K562 (cell line): ENCODE data around the gene FAM200A. TPM values are rescaled to one million over a fixed set of nuclear protein-coding genes. Genes with fewer than 3 reads are reported as not detected.

ENCODE experiments used
- ATF1 ChIP-seq, 2 experiments: fragments of 450-650 bp in 1 of 2; IDR thresholded peaks; 2 replicates each; pipeline ENCODE4 v1.6.1; 2016; ENCODE audit warnings: missing compliant biosample characterization in 1 of 2, missing genetic modification characterization in 1 of 2
- ATF3 ChIP-seq, 2 experiments: fragments of 450-650 bp in 1 of 2; sonication (generic) in 1 of 2; formaldehyde crosslinking in 1 of 2; IDR thresholded peaks in 1 of 2; conservative IDR thresholded peaks in 1 of 2; 2 replicates each; pipeline versions ENCODE4 v1.6.1 to v1.8.1; 2016 to 2023; ENCODE audit warnings: mild to moderate bottlenecking in 2 of 2, moderate library complexity in 2 of 2, inconsistent platforms in 1 of 2, missing genetic modification reagents in 1 of 2
- CBX2 ChIP-seq: fragments of 200-600 bp; sonication (generic); IDR thresholded peaks from one replicate; pipeline ENCODE4 v1.6.1; 2012; ENCODE audit warnings: mild to moderate bottlenecking, low read length, inconsistent platforms; ENCODE audit not compliant: insufficient read depth, poor library complexity, severe bottlenecking
- CTCFL ChIP-seq: IDR thresholded peaks from 2 replicates; pipeline ENCODE4 v1.6.1; 2011; ENCODE audit warnings: borderline replicate concordance, low read depth, mild to moderate bottlenecking, moderate library complexity, low read length; ENCODE audit not compliant: insufficient read depth, poor library complexity, severe bottlenecking
- HCFC1 ChIP-seq: IDR thresholded peaks from 2 replicates; pipeline ENCODE4 v1.6.1; 2012; ENCODE audit warnings: low read depth, low read length, improper control_type of control experiment
- HDAC1 ChIP-seq, 2 experiments: fragments of 450-650 bp; IDR thresholded peaks; 2 replicates each; pipeline ENCODE4 v1.6.1; 2016 to 2017; ENCODE audit warnings: inconsistent platforms in 1 of 2, mild to moderate bottlenecking in 1 of 2, moderate library complexity in 1 of 2
- MLLT1 ChIP-seq, 2 experiments: fragments of 450-650 bp; IDR thresholded peaks; 2 replicates each; pipeline ENCODE4 v1.6.1; 2016
- NFE2 ChIP-seq: IDR thresholded peaks from 2 replicates; pipeline ENCODE4 v1.6.1; 2014; ENCODE audit warnings: antibody characterized with exemption, low read depth
- NR2C1 ChIP-seq, 2 experiments: fragments of 450-650 bp; IDR thresholded peaks; 2 replicates each; pipeline ENCODE4 v1.6.1; 2017; ENCODE audit warnings: mild to moderate bottlenecking in 2 of 2, antibody characterized with exemption in 1 of 2, inconsistent platforms in 1 of 2, missing compliant biosample characterization in 1 of 2, missing genetic modification characterization in 1 of 2
- SMARCA4 ChIP-seq: fragments of 450-650 bp; IDR thresholded peaks from 2 replicates; pipeline ENCODE4 v1.6.1; 2016
- TEAD4 ChIP-seq, 2 experiments: sonication (generic) in 1 of 2; formaldehyde crosslinking in 1 of 2; IDR thresholded peaks; 2 replicates each; pipeline versions ENCODE4 v1.6.1 to v1.8.0; 2012 to 2022; ENCODE audit warnings: borderline replicate concordance in 1 of 2, inconsistent platforms in 1 of 2, low read length in 1 of 2, mild to moderate bottlenecking in 1 of 2, missing genetic modification reagents in 1 of 2
- TSC22D4 ChIP-seq: fragments of 450-650 bp; IDR thresholded peaks from 2 replicates; pipeline ENCODE4 v1.6.1; 2016; ENCODE audit warnings: missing genetic modification characterization, missing biosample characterization, control low read depth
- UBTF ChIP-seq, 2 experiments: IDR thresholded peaks; 2 replicates each; pipeline ENCODE4 v1.6.1; 2012; ENCODE audit warnings: improper control_type of control experiment in 2 of 2, low read depth in 2 of 2, low read length in 2 of 2, borderline replicate concordance in 1 of 2
- ZNF124 ChIP-seq: sonication (generic); formaldehyde crosslinking; IDR thresholded peaks from 2 replicates; pipeline ENCODE4 v1.8.1; 2022; ENCODE audit warnings: missing genetic modification reagents
- ZNF511 ChIP-seq: sonication (generic); formaldehyde crosslinking; IDR thresholded peaks from 2 replicates; pipeline ENCODE4 v1.8.0; 2022; ENCODE audit warnings: mild to moderate bottlenecking, missing genetic modification reagents
- ZNF583 ChIP-seq: fragments of 250-450 bp; sonication (Bioruptor Pico); IDR thresholded peaks from 2 replicates; pipeline ENCODE4 v1.4.0; 2020
- ZNF766 ChIP-seq: fragments of 200-800 bp; sonication (Bioruptor generic); conservative IDR thresholded peaks from 2 replicates; pipeline ENCODE4 v1.6.1; 2016; ENCODE audit warnings: missing genetic modification characterization, missing compliant biosample characterization
- ZNF79 ChIP-seq: fragments of 250-450 bp; sonication (Bioruptor Pico); IDR thresholded peaks from 2 replicates; pipeline ENCODE4 v1.4.0; 2020; ENCODE audit warnings: low read depth, mild to moderate bottlenecking, moderate library complexity
- polyA plus RNA-seq, 8 experiments: library from polyadenylated mRNA; depleted of rRNA in 4 of 8; stranded (reverse) in 5 of 8; unstranded in 3 of 8; fragments of >200 nt; fragmentation: Nextera tagmentation in 2 of 8; fragmentation: Illumina TruSeq in 1 of 8; extraction: Ambion mirVana in 2 of 8; extraction: Trizol in 1 of 8; gene quantifications; 2 replicates each; pipeline versions ENCODE4 v1.2.1 to v1.2.3, GENCODE V29; 2011 to 2014; ENCODE audit warnings: inconsistent platforms in 1 of 8, missing spikeins in 1 of 8
- total RNA-seq, 7 experiments: library from RNA; depleted of rRNA in 6 of 7; stranded (reverse); fragments of >200 nt in 6 of 7; fragmentation: Illumina TruSeq in 2 of 7; extraction: Trizol in 2 of 7; gene quantifications; 2 replicates each; pipeline versions ENCODE4 v1.2.1 to v1.2.3, GENCODE V29; 2011 to 2021; ENCODE audit warnings: low replicate concordance in 1 of 7

The FAM200A gene
- total and polyA plus RNA-seq, 9 of the 15 experiments (the other 6 are each of a cell fraction or from before 2014, with no cell fraction given) = 3.3 to 11.2 (median 8.3) TPM

GRCh38 chr7:99504603-99505323 is 47.2 kb downstream of the FAM200A start, which contains the start of gene ZKSCAN5 (continued):
- TF ChIP-seq ZNF511 (CRISPR knock-in tag) (no peak), HDAC1 (IDR thresholded peaks at IDR 0.05) (peak in 1 of 2 experiments; percentile 79; a peak in 1 of 4 replicates), NR2C1 (IDR thresholded peaks at IDR 0.05) (peak; percentile 97), NR2C1 (tag; IDR thresholded peaks at IDR 0.05) (peak; percentile 97), UBTF (IDR thresholded peaks at IDR 0.05; ENCODE audit: borderline replicate concordance in 1 of 2, low read depth in 2 of 2, low read length in 2 of 2) (0 out of 4 replicates have a peak, but pooled peaks have one; percentile 41 to 78), CBX2 (no peak), TEAD4 (IDR thresholded peaks at IDR 0.05; ENCODE audit: low read length) (no peak; the same call in 1 of the 2 replicates), TEAD4 (CRISPR knock-in tag; IDR thresholded peaks at IDR 0.05; ENCODE audit: borderline replicate concordance) (no peak), NFE2 (0 out of 2 replicates have a peak, but pooled peaks have one; percentile 11), ZNF766 (CRISPR knock-in tag) (no peak), ZNF79 (CRISPR knock-in tag) (no peak), ATF1 (CRISPR knock-in tag; IDR thresholded peaks at IDR 0.05) (peak; percentile 44; the same call in 1 of the 2 replicates), ATF1 (tag; IDR thresholded peaks at IDR 0.05) (peak; percentile 97), HCFC1 (peak; percentile 98), ATF3 (IDR thresholded peaks at IDR 0.05) (no peak), ATF3 (CRISPR knock-in tag; conservative IDR thresholded peaks at IDR 0.05) (peak; percentile 77; the same call in 1 of the 2 replicates), ZNF124 (no peak), CTCFL (peak; percentile 8), ZNF583 (CRISPR knock-in tag) (no peak), TSC22D4 (tag) (no peak), MLLT1 (IDR thresholded peaks at IDR 0.05) (peak in 1 of 2 experiments; percentile 69; a peak in 1 of 4 replicates), SMARCA4 (no peak)
